ENCODE data around the gene SP9.

Gene SP9

GRCh38 chr2:174334781-174335251 lies at the start of gene SP9:
Gene SP9 (plus strand): TSS chr2:174334954. CDS start chr2:174335093, 139 bp downstream.
- DNase-seq (ENCODE audit: low spot score), result no peak

DNA sequence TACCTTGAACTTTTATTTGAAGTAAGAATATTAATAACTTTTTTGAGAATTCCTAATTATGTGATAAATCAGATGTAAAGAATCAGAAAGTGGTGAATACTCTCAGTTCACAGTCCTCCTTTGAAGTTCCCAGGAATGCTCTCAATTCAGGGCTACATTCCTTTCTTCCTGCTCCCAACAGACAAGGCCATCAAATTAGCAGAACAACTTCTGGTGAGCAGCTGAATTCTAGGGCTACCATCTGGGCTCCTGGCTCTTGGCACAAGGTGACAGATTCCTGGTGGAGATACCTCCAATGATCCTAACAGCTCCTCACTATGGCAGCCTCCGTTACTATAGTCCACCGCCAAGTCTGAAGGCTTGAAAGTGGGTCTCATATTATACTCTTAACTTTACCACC lies 48.6 kb upstream of the SP9 start:
- DNase-seq (ENCODE audit: low spot score), result no peak

GRCh38 chr2:174292908-174293307 lies 41.8 kb upstream of the SP9 start:
- no peak for DNase-seq (ENCODE audit: low spot score)

GRCh38 chr2:174300114-174300513 lies 34.6 kb upstream of the SP9 start:
- DNase-seq (ENCODE audit: low spot score), result no peak

GRCh38 chr2:174312581-174313234 lies 22.0 kb upstream of the SP9 start:
- no peak for DNase-seq (ENCODE audit: low spot score)

DNA sequence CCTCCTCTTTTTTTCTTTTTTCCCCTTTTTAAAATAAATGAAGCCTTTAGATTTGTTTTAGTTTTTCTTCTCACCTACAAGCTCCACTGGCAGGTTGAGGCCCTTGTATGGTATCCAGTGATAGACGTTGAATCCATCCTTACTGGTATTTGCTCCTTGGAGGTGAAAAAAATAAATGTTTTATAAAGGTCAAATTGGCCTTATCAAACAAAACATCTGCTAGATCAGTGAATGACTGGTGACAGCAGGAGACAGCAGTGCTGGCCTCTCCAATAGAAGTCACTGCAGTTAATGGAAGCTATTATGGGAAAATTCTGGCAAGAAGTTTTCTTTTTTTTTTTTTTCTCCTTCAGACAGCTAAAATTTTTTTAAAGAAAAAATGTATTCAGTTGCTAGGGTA lies 12.6 kb upstream of the SP9 start:
- no peak for DNase-seq (ENCODE audit: low spot score)

- no peak for DNase-seq (ENCODE audit: low spot score)
Observed at GRCh38 chr2:174322746-174323145, 12.0 kb upstream of the SP9 start.

GRCh38 chr2:174324530-174324929 lies 10.2 kb upstream of the SP9 start:
- no peak for DNase-seq (ENCODE audit: low spot score)

DNA sequence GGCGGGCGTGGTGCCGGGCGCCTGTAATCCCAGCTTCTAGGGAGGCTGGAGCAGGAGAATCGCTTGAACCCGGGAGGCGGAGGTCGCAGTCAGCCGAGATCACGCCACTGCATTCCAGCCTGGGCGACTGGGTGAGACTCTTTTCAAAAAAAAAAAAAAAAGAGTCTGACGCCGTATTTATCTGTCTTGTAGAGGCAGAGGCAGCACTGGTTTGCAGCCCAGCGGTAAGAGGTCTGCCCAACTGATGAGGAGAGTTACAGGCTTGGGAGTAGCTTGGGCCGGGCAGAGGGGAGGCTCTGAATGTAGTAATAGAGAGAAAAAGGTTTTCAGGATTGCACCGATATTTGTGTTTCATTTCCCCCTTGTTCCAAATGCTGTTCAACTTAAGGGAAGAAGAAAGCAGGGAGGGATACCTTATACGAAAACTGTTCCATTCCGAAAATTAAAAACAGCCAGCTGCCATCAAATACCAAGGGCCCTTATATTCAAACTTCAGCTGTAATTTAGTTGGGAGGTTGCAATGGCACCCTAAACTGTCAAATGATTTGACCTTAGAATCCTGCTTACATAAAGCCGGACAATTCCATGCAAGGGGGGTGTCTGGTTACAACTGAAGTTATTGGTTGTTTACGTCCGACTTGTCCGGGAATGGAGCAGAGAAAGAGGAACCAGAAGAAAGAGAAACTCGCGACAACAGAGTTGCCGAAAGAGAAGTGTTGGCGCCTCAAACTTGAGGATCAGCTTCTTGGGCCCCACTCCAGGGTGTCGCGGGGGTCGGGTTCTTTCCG lies 9.2 kb upstream of the SP9 start:
- no peak for DNase-seq (ENCODE audit: low spot score)

DNA sequence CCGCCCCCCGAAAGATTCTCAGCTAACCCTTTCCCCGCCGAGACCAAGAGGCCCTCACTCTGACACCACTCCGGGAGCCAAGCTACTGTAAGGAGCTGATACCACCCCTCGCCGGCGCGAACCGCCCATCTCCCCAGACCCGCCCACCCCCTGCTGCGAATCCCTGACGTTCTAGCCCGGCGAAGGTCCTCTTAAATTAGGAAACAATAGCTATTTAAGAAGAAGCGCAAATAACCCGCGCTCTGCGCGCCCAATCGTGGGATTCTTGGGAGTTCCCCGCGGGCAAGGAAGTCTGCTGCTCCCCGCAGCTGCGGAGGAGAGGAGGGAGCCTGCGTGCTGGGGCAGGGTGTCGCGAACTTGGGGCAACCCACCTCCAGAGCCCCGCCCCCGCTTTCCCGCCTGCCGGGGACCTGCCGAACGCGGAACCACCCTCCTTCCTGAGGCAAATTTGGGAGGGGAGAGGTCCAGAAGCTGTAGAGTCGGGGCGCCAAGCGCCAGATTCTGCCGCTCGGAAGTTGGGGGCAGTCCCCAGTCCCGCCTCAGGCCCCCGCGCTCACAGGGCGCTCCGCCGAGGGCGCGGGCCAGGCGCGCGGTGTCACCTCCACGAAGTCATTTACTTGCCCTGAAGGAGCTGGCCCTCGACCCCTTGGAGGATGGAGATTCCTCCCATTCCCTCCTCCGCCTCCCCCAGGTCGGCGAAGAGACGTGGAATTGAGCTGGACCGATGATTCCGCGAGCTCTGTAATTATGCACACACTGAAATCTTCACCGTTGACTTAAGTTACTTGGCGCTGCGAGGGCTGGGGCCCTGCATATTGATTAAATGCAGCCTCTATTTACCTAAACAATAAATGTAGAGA lies 8.4 kb upstream of the SP9 start:
- DNase-seq (ENCODE audit: low spot score), result no peak

- no peak for DNase-seq (ENCODE audit: low spot score)
Observed at GRCh38 chr2:174327021-174327840, 7.5 kb upstream of the SP9 start.

- no peak for DNase-seq (ENCODE audit: low spot score)
Observed at GRCh38 chr2:174327841-174328113, 7.0 kb upstream of the SP9 start.

- no peak for DNase-seq (ENCODE audit: low spot score)
Observed at GRCh38 chr2:174328114-174328960, 6.4 kb upstream of the SP9 start.

- DNase-seq (ENCODE audit: low spot score), result no peak
Observed at GRCh38 chr2:174328961-174329715, 5.6 kb upstream of the SP9 start.

DNA sequence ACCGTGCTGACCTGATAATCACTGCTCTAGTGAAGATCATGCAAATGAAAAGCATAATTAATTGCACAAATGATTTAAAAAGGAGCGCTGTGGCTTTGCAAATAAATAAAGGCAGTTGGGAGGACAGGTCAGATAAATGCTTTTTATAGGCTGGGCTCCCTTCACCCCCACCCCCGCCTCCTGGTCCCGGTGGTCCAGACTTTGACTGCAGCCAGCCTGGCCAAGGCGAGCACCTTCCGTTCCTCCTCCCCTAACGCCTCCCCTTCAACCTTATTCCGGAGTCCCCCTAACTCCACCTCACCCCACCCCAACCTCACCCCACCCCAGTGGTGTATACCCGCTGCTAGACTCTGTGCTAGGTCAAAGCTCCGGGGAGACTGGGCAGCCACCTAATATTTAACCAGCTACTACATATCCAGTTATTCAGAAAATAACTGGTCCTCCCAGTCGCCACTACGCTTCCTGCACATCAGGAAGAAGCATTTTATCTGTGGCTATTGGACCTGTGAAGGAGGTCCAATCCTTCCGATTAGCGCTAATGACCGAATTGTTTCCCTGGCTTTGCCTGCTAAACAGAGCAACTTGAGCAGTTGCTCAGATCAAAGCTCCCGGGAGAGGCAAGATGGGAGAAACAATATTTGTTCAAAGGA lies 3.7 kb upstream of the SP9 start:
- no peak for DNase-seq (ENCODE audit: low spot score)

GRCh38 chr2:174331595-174332216 lies 3.0 kb upstream of the SP9 start:
- DNase-seq (ENCODE audit: low spot score), result no peak

DNA sequence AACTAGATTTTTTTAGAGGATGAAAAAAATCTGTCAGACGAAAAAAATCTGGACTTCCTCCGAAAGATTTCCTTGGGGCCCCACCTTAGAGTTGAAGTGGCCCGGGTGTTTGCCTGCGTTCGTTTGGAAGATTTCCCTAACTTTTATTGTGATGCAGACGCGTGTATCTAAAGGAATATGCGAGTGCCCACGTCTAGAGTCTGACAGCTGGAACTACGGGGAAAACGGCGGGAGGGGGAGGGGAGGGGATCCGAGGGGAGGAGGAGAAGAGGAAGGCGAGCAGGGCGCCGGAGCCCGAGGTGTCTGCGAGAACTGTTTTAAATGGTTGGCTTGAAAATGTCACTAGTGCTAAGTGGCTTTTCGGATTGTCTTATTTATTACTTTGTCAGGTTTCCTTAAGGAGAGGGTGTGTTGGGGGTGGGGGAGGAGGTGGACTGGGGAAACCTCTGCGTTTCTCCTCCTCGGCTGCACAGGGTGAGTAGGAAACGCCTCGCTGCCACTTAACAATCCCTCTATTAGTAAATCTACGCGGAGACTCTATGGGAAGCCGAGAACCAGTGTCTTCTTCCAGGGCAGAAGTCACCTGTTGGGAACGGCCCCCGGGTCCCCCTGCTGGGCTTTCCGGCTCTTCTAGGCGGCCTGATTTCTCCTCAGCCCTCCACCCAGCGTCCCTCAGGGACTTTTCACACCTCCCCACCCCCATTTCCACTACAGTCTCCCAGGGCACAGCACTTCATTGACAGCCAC lies 2.4 kb upstream of the SP9 start:
- no peak for DNase-seq (ENCODE audit: low spot score)

DNA sequence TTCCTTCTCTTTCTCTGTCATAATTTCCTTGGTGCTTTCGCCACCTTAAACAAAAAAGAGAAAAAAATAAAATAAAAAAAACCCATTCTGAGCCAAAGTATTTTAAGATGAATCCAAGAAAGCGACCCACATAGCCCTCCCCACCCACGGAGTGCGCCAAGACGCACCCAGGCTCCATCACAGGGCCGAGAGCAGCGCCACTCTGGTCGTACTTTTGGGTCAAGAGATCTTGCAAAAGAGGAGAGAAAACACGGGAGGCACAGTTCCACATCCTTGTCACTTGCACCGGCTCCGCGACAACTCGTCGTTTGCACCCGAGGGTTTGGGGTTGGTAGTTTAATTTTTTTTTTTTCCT lies 1.8 kb upstream of the SP9 start:
- no peak for DNase-seq (ENCODE audit: low spot score)
